Measurements from ENCODE around the gene UBE2C.
A peak's percentile ranks its signal among the peaks of the same experiment; 100 is the strongest.

UBE2C gene

GRCh38 chr20:45798935-45799642 lies 13.4 kb upstream of the UBE2C start:
- TF ChIP-seq CTCF (IDR thresholded peaks at IDR 0.05; ENCODE audit: low read length, missing control alignments) = peak; percentile 82
- peak; percentile 60 for DNase-seq (ENCODE audit: low read depth)
- no peak overlapping the region for H3K4me3 ChIP-seq (replicated peaks; ENCODE audit: low read depth, low read length)

- no peak for DNase-seq (ENCODE audit: low read depth)
- no peak for TF ChIP-seq CTCF (IDR thresholded peaks at IDR 0.05; ENCODE audit: low read length, missing control alignments)
- no peak overlapping the region for H3K4me3 ChIP-seq (replicated peaks; ENCODE audit: low read depth, low read length)
These were observed 10.6 kb upstream of the UBE2C start for GRCh38 chr20:45801851-45802250.

- no peak overlapping the region for H3K4me3 ChIP-seq (replicated peaks; ENCODE audit: low read depth, low read length)
- no peak for DNase-seq (ENCODE audit: low read depth)
- no peak for TF ChIP-seq CTCF (IDR thresholded peaks at IDR 0.05; ENCODE audit: low read length, missing control alignments)
These were observed 2.1 kb upstream of the UBE2C start for GRCh38 chr20:45810191-45810970.

- H3K4me3 ChIP-seq (replicated peaks; ENCODE audit: low read depth, low read length) = peak overlapping the region; percentile 77
- no peak for DNase-seq (ENCODE audit: low read depth)
- TF ChIP-seq CTCF (IDR thresholded peaks at IDR 0.05; ENCODE audit: low read length, missing control alignments) = no peak
These were observed 529 bp downstream of the UBE2C start for GRCh38 chr20:45813006-45813340.

DNA sequence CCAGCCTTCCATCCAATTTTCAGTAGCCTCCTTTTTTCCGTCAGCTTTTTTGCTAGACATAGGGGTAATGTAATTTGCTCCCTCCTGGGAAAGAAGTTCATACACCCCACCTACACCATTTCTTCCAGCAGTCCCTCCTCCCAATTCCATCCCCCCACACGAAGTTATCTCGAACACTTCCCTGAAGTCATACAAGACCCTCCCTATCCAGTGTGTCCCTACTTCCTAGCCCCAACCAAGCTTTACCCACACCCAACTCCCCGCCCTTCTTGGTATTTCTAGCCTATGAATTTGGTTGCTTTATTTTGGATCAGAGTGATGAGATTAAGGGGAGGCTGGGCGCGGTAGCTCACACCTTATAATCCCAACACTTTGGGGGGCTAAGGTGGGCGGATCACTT lies 1.0 kb downstream of the UBE2C start:
- no peak for TF ChIP-seq CTCF (IDR thresholded peaks at IDR 0.05; ENCODE audit: low read length, missing control alignments)
- no peak for DNase-seq (ENCODE audit: low read depth)
- peak overlapping the region; percentile 77 for H3K4me3 ChIP-seq (replicated peaks; ENCODE audit: low read depth, low read length)

- H3K4me3 ChIP-seq (replicated peaks; ENCODE audit: low read depth, low read length) = no peak overlapping the region
- DNase-seq (ENCODE audit: low read depth) = no peak
- TF ChIP-seq CTCF (IDR thresholded peaks at IDR 0.05; ENCODE audit: low read length, missing control alignments) = no peak
These were observed 1.9 kb downstream of the UBE2C start for GRCh38 chr20:45814314-45814713.

Measured in fibroblast of pulmonary artery (primary cell).